ENCODE data around the gene CGNL1. TPM values are rescaled to one million over a fixed set of nuclear protein-coding genes. Genes with fewer than 3 reads are reported as not detected.

Gene CGNL1
- total and polyA plus RNA-seq, 8 donors: 7.3 to 35.8 (median 24.2) TPM

DNA sequence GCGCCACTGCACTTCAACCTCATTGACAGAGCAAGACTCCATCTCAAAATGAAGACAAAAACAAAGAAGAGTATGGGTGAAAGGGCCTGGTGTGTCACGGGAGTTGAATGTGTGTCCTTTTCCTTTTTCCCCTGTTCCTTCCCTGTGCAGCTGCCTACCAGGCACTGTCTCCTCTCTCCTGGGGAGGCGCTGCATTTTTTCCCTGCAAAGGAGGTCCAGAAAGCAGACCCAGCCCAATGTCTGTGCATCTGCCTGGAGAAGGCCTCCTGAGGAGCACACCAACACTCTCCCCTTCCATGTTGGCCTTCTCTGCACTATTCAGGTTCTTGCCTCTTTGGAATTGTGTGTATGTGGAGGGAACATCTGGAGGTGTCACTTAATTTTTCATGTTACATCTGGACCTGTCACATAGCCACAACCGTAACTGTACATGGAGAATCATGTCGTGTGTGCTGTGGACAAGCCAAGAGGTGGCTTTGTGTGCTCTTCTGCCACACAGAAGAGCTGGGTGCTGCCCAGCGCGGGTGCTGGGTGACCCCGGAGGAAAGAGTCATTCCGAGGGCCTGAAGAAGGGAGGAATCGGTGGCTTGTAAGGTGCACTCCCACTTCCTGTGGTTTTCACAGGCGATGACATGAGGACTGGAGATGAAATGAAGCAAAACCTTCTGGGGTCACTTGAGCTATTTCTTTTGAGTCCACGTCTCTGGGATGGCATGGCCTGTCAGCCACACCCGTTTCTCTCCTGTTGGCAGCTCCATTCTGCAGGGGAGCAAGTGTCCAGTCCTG lies 46.5 kb upstream of the CGNL1 start:
- TF ChIP-seq, protein P1, sequence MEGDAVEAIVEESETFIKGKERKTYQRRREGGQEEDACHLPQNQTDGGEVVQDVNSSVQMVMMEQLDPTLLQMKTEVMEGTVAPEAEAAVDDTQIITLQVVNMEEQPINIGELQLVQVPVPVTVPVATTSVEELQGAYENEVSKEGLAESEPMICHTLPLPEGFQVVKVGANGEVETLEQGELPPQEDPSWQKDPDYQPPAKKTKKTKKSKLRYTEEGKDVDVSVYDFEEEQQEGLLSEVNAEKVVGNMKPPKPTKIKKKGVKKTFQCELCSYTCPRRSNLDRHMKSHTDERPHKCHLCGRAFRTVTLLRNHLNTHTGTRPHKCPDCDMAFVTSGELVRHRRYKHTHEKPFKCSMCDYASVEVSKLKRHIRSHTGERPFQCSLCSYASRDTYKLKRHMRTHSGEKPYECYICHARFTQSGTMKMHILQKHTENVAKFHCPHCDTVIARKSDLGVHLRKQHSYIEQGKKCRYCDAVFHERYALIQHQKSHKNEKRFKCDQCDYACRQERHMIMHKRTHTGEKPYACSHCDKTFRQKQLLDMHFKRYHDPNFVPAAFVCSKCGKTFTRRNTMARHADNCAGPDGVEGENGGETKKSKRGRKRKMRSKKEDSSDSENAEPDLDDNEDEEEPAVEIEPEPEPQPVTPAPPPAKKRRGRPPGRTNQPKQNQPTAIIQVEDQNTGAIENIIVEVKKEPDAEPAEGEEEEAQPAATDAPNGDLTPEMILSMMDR (IDR thresholded peaks at IDR 0.05): no peak
- no peak for ATAC-seq

DNA sequence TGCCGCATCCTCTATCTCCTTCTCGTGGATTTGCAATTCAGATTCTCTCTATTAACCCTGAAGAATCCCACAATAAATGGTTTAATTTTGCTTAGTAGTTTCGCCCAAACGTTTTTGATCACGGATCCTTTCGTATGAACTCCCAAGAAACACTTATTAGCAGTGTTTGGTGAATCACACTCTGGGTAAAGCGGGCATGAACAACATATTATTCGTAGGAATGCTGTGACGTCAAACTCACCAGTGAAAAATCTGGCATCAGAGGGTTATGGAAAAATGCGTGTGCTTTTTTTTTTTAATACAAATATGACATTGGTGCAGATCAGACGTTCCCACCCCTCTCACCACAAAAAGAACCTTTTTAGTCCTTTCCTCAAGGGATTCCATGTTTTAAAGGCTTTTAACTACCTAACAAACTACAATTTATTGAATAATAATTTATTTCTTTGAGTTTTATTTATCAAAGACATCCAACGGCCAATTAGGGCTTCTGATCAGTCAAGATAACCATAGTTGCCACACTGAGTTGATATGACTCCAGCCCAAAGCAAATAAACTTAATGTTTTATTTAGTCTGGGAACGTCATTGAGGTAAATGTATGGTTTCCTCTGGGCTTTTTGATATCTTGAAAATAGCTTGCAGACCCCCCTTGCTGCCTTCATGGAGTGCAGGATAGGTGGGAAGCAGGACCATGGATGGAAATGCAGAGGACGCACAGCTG lies 45.5 kb upstream of the CGNL1 start:
- no peak for ATAC-seq
- no peak for FAIRE-seq
- 75 to 80% methylated on average over 14 of the region's 14 CpGs for WGBS, 2 donors
- H3K4me3 ChIP-seq: no peak overlapping the region
- H3K36me3 ChIP-seq: no peaks in the 10 kb centered on the region
- TF ChIP-seq, protein P1 (IDR thresholded peaks at IDR 0.05): no peak
- intact Hi-C loops (cut with DNase I): loop anchor here in 1 of 3 donors (10.0 kb wide), 1 partner anchor 214 kb away; no protein-coding TSS in a partner anchor
- no peaks in the 10 kb centered on the region for H3K4me1 ChIP-seq
- DNase-seq: no peak
- H3K27me3 ChIP-seq: no peaks in the 10 kb centered on the region
- no peaks in the 10 kb centered on the region for H3K9me3 ChIP-seq
- H3K27ac ChIP-seq: no peak overlapping the region

More for the DNA sequence above, 46.5 kb upstream of the CGNL1 start:
- Histone ChIP-seq H3K27me3 (no peaks in the 10 kb centered on the region), H3K9me3 (no peaks in the 10 kb centered on the region), H3K4me3 (no peak overlapping the region), H3K27ac (no peak overlapping the region), H3K4me1 (no peaks in the 10 kb centered on the region), H3K36me3 (no peaks in the 10 kb centered on the region)
- no peak for FAIRE-seq
- intact Hi-C loops (cut with DNase I): loop anchor here in 1 of 3 donors (10.0 kb wide), 1 partner anchor 215 kb away; no protein-coding TSS in a partner anchor
- no peak for DNase-seq
- WGBS, 2 donors: 88 to 92% methylated on average over 13 of the region's 13 CpGs

DNA sequence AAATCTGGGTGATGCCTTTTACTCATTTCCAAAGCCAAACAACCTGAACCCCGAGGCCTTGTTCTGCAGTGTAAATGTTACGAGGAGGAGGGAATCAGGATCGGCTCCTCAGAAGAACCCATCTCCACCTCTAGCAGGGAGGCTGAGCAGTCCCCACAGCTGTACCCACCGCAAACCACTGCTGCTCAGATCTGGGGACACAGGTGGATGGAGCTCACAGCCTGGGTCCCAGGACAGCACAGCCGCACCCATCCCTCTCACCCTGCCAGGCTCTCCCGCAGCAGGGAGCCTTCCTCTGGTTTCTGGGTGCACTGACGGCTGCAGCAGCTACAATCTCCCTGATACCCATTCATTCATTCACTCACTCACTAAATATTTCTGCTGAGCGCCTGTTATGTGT lies 44.0 kb upstream of the CGNL1 start:
- Histone ChIP-seq H3K4me1 (no peaks in the 10 kb centered on the region), H3K27ac (no peak overlapping the region), H3K36me3 (no peaks in the 10 kb centered on the region), H3K9me3 (no peaks in the 10 kb centered on the region), H3K27me3 (no peaks in the 10 kb centered on the region), H3K4me3 (no peak overlapping the region)
- no peak for DNase-seq
- ATAC-seq: no peak
- TF ChIP-seq, protein P1 (IDR thresholded peaks at IDR 0.05): no peak
- intact Hi-C loops (cut with DNase I): loop anchor here in 1 of 3 donors (10.0 kb wide), 1 partner anchor 212 kb away; no protein-coding TSS in a partner anchor
- 90 to 92% methylated on average over 8 of the region's 8 CpGs for WGBS, 2 donors
- FAIRE-seq: no peak

DNA sequence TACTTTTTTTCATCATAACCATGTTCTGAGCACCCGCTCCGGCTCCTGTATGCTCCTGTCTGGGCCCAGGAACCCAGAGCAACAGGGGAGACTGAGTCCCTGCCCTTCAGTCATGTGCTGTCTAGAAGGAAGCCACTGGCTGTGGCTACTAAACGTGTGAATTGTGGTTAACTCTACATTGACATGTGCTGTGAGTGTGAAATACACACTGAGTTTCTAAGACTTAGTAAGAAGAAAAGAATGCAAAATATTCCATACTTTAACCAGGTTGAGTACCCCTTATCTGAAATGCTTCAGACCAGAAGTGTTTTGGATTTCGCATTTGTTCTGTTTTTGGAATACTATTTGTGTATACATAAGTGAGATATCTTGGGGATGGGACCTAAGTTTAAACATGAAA lies 42.8 kb upstream of the CGNL1 start:
- TF ChIP-seq, protein P1 (IDR thresholded peaks at IDR 0.05): no peak
- FAIRE-seq (no peak), DNase-seq (no peak), ATAC-seq (no peak)
- no peak overlapping the region for H3K4me3 ChIP-seq
- no peak overlapping the region for H3K27ac ChIP-seq
- intact Hi-C loops (cut with DNase I): loop anchor here in 1 of 3 donors (10.0 kb wide), 1 partner anchor 211 kb away; no protein-coding TSS in a partner anchor
- H3K4me1 ChIP-seq: no peaks in the 10 kb centered on the region
- no peaks in the 10 kb centered on the region for H3K9me3 ChIP-seq
- no peaks in the 10 kb centered on the region for H3K27me3 ChIP-seq
- H3K36me3 ChIP-seq: no peaks in the 10 kb centered on the region
- WGBS, 2 donors: 83 to 84% methylated on average over 4 of the region's 4 CpGs
